Vagina (tissue), 2 donors: ENCODE data around the gene GREB1.

Source experiments
- CTCF ChIP-seq, 3 experiments: fragments of 450-650 bp in 2 of 3; fragments of 200-600 bp in 1 of 3; sonication (generic) in 1 of 3; IDR thresholded peaks; one replicate each; pipeline ENCODE4 v1.5.1; 2017 to 2019; ENCODE audit warnings: antibody characterized with exemption in 3 of 3, mild to moderate bottlenecking in 2 of 3, moderate library complexity in 2 of 3
- POLR2AphosphoS5 ChIP-seq, 2 donors: sonication (generic); formaldehyde crosslinking; IDR thresholded peaks; one replicate each; pipeline ENCODE4 v1.9.0; 2017; ENCODE audit warnings: antibody characterized with exemption in 2 of 2, mild to moderate bottlenecking in 2 of 2, low read depth in 1 of 2; ENCODE audit not compliant: insufficient read depth in 1 of 2

GRCh38 chr2:11592671-11593574 lies 59.1 kb downstream of the GREB1 start:
- TF ChIP-seq CTCF (IDR thresholded peaks at IDR 0.05) (no peak), POLR2AphosphoS5 (IDR thresholded peaks at IDR 0.05; ENCODE audit: insufficient read depth in 1 of 2, low read depth in 1 of 2) (no peak)
